ENCODE data around the gene TRIM49B.
"Not testable (repeated sequence)": the region's sequence is repeated elsewhere in the genome, so short reads cannot be mapped to it uniquely, and the experiment has no call there.

The TRIM49B gene

DNA sequence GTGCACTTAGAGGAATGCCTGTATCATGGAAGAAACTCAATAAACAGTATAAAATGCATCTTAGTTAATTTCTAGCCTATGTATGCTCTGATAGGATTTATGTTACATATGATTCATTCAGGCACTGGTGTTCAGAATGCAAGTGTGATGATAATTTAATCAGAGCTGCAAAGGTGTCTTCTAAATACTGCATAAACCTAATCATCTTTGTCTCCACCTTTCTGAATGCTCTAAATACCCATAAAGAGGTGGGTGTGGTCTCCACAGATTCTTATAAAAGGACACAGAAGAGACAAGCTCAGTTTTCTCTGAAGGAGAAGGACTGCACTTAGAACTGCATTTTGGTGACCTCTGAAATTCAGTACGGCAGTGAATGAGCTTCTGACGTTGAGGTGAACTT is at the start of gene TRIM49B:
TSS of gene TRIM49B (plus strand) at position 301 of the 400 bp plus-strand sequence. CDS start 2,777 bp downstream, outside the sequence.
- DNase-seq (ENCODE audit: low spot score); H3K4me3 ChIP-seq; H3K27ac ChIP-seq: not testable (repeated sequence)

DNA sequence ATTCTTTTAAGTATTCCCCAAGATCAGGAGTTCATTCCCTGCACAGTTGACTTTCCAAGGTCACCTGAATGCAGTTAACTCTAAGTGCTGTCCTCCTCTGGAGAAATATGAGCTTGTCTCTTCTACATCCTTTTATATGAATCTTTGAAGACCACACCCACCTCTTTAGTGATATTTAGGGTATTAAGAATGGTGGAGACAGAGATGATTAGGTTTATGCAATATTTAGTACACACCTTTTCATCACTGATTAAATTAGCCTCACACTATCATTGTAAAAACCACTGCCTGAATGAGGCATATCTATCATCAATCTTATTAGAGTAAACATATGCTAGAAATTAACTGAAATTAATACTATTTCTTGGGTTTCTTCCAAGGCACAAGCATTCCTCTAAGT is 44.8 kb upstream of the TRIM49B start, which contains the start of gene TRIM51G:
TSS of gene TRIM51G (minus strand) at position 101 of the 400 bp plus-strand sequence. CDS start 2,190 bp downstream, outside the sequence.
- not testable (repeated sequence) for H3K27ac ChIP-seq; DNase-seq (ENCODE audit: low spot score)

GRCh38 chr11:49048229-49048628 is 19.6 kb downstream of the TRIM49B start:
- not testable (repeated sequence) for H3K4me3 ChIP-seq; H3K27ac ChIP-seq; DNase-seq (ENCODE audit: low spot score)

More for the DNA sequence above, 44.8 kb upstream of the TRIM49B start, which contains the start of gene TRIM51G:
- H3K4me3 ChIP-seq, result not testable (repeated sequence)

DNA sequence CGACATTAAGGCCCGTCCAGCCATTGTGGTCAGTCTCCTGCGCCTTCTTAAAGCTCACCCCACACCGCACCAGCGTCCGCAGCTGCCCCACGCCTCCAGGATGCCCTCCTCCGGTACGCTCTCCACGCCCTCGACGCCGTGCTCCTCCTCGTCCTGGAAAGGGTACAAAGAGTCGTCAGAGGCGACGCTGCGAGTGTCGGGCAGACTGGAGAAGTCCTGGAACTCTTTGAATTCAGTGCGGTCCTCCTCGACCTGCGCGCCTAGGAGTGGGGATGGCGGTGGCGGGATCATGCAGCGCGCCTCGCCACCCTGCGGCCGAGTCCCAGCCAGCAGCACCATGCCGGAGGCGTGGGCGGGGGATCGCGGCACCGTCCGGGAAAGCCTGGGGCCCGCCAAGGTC is 21.2 kb downstream of the TRIM49B start:
- not testable (repeated sequence) for DNase-seq (ENCODE audit: low spot score); H3K4me3 ChIP-seq; H3K27ac ChIP-seq

DNA sequence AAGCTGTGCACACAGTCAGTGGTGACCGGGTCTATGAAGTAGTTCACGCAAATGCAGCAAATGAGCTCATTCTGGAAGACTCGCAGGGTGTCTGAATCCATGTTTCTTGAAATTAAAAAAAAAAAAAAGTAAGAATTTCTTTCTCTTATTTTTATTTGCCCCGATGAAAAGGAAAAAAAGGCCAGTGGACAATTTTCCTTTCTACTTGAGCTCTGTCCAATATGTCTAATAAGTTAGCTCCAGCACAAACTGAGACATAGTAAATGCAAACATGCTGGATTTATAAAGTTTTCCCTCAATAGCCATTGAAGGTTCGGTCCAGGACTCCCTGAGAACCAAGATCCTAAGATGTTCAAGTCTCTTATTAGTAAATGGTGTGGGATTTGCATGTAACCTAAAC is 30.4 kb downstream of the TRIM49B start, which contains the start of gene TRIM64C:
TSS of gene TRIM64C (minus strand) at position 101 of the 400 bp plus-strand sequence. CDS start at position 101, 0 bp downstream.
- H3K4me3 ChIP-seq; DNase-seq (ENCODE audit: low spot score); H3K27ac ChIP-seq: not testable (repeated sequence)

DNA sequence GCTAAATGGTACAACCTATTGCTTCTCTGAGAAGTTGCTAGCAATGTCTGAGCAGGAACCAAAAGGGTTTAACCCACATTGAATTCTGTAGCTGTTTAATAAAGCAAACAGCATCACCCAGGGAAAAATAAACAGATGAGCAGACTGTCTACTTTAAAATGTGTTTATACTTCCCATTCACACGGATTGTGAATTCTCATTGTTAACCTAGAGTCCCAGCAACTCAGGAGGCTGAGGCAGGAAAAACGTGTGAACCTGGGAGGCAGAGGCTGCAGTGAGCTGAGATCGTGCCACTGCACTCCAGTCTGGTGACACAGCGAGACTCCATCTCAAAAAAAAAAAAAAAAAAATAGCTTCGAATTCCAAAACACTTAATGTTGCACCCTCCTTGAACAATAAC is 41.3 kb downstream of the TRIM49B start:
- H3K27ac ChIP-seq; DNase-seq (ENCODE audit: low spot score); H3K4me3 ChIP-seq: not testable (repeated sequence)
